ENCODE results near the gene SERPINA3.

DNA sequence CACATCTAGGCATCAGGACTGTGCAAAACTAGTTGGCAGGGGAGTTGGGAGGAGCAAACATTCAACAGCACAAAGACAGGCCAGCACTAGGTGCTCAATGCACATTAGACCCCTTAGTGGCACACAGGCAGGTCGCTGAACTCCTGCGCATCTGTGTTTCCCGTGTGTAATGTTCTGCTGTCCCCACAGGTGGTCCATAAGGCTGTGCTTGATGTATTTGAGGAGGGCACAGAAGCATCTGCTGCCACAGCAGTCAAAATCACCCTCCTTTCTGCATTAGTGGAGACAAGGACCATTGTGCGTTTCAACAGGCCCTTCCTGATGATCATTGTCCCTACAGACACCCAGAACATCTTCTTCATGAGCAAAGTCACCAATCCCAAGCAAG is 11.2 kb downstream of the SERPINA3 start:
- TF ChIP-seq CTCF (IDR thresholded peaks at IDR 0.05): no peak
- TF ChIP-seq POLR2A (IDR thresholded peaks at IDR 0.05): no peak
- no peak for TF ChIP-seq POLR2AphosphoS5 (IDR thresholded peaks at IDR 0.05)
